Kidney (tissue), 14 donors: ENCODE data around the gene VAPA. TPM values are rescaled to one million over a fixed set of nuclear protein-coding genes. Genes with fewer than 3 reads are reported as not detected.

Source experiments
- DNase-seq, 5 donors: peaks; one replicate each; pipeline ENCODE4 v3.0.0-alpha.2; 2013 to 2020
- FAIRE-seq: peaks from 2 replicates; lab custom pipeline; 2012; peaks lifted over from hg19 to GRCh38; lab: Jason Lieb, UNC
- H3K27ac ChIP-seq, 2 donors: one replicate each; pipeline ENCODE4 v1.7.0; 2013; ENCODE audit warnings: low read depth in 2 of 2, low read length in 2 of 2, inconsistent platforms in 1 of 2
- H3K27me3 ChIP-seq: one replicate; pipeline ENCODE4 v1.7.1; 2013; ENCODE audit warnings: low read length, inconsistent platforms; ENCODE audit not compliant: control insufficient read depth, insufficient read depth
- H3K36me3 ChIP-seq, 3 donors: one replicate each; pipeline versions ENCODE4 v1.7.0 to v1.7.1; 2013; ENCODE audit warnings: low read length in 3 of 3, control low read depth in 1 of 3, inconsistent platforms in 1 of 3; ENCODE audit not compliant: insufficient read depth in 3 of 3, control insufficient read depth in 2 of 3
- H3K4me1 ChIP-seq, 3 donors: one replicate each; pipeline versions ENCODE4 v1.7.0 to v1.7.1; 2013; ENCODE audit warnings: low read length in 3 of 3, inconsistent platforms in 1 of 3, low read depth in 1 of 3; ENCODE audit not compliant: control insufficient read depth in 2 of 3, insufficient read depth in 2 of 3
- H3K4me3 ChIP-seq, 3 donors: one replicate each; pipeline versions ENCODE4 v1.7.0 to v1.8.1; 2013; ENCODE audit warnings: low read length in 3 of 3, control low read depth in 1 of 3, inconsistent platforms in 1 of 3
- H3K9ac ChIP-seq, 3 donors: one replicate each; pipeline versions ENCODE4 v1.7.0 to v1.7.1; 2013; ENCODE audit warnings: low read length in 3 of 3, control low read depth in 1 of 3, inconsistent platforms in 1 of 3
- H3K9me3 ChIP-seq, 3 donors: one replicate each; pipeline versions ENCODE4 v1.7.0 to v1.7.1; 2013; ENCODE audit warnings: low read length in 3 of 3, control low read depth in 1 of 3, inconsistent platforms in 1 of 3; ENCODE audit not compliant: control insufficient read depth in 2 of 3, insufficient read depth in 1 of 3
- intact Hi-C: fragments of 100-400 bp; cut with DNase I; formaldehyde crosslinking; loops from one replicate; pipeline ENCODE4 v1.11.1; 2022
- polyA plus RNA-seq: library from polyadenylated mRNA; stranded (reverse); fragments of 350-450 nt; fragmentation: Illumina TruSeq; extraction: RNeasy Lipid Tissue Mini Kit (QIAGEN cat#74804); gene quantifications from one replicate; pipeline ENCODE4 v1.2.3, GENCODE V29; 2014; ENCODE audit warnings: low read depth, low replicate concordance; ENCODE audit not compliant: insufficient read depth
- total RNA-seq: library from RNA; stranded (reverse); fragmentation: NEBNext Ultra II Directional; extraction: Animal tissue kit (Norgen Biotek cat#: 25700); gene quantifications from one replicate; pipeline ENCODE4 v1.2.1, GENCODE V29; 2021
- TF ChIP-seq, protein P1 (sequence below): IDR thresholded peaks from 3 replicates; pipeline ENCODE4 v1.5.1; 2012; ENCODE audit warnings: mild to moderate bottlenecking, moderate library complexity, borderline replicate concordance; ENCODE audit not compliant: insufficient read depth; ENCODE audit errors: extremely low read depth
- donor health status: control.
- donor health status: control.
- donor health status: control.
- donor health status: control.
- donor health status: control.
- donor health status: DM: yes; HTN: yes; CAD: no.
- donor health status: Normal renal cell carcinoma (clear cell type).

VAPA gene
- total and polyA plus RNA-seq, 2 donors from 2014 or later = 171 to 185 TPM

DNA sequence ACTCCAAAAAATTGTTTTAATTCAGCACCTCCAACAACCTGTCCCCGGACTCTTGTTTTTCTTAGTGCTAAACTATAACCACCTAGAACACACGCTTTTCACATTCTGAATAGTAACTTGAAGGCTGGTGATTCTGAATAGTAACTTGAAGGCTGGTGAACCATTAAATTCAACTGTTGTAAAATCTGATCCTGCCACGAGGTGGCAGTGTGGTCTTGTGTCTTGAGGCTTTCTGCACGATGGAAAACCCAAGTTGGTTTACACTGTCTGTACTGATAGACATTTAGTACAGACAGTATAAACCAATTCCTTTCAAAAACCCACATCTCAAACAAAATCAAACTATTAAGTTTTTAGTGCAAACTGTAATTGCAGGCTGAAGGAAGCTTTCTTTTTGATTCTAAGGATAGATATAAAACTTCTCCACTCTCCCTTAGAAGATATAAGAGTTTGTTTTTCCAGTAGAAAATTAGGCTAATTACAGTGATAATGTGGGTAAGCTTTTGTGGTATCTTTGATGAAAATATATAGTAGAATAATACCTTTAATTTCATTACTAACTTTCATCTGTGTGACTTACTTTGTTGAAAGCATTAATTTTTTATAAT is 57.6 kb downstream of the VAPA start:
- Histone ChIP-seq H3K4me1 (no peaks in the 10 kb centered on the region), H3K36me3 (no peaks in the 10 kb centered on the region), H3K9ac (no peak overlapping the region), H3K27me3 (no peaks in the 10 kb centered on the region), H3K9me3 (peaks cover 0 to 6% (median 2%) of the 10 kb centered on the region in 3 donors), H3K27ac (no peak overlapping the region), H3K4me3 (no peak overlapping the region)
- intact Hi-C loops = no loop called here
- DNase-seq (peak in 4 of 5 donors; percentile 82 to 93 (median 88)), FAIRE-seq (peak; percentile 98)
- TF ChIP-seq, protein P1, sequence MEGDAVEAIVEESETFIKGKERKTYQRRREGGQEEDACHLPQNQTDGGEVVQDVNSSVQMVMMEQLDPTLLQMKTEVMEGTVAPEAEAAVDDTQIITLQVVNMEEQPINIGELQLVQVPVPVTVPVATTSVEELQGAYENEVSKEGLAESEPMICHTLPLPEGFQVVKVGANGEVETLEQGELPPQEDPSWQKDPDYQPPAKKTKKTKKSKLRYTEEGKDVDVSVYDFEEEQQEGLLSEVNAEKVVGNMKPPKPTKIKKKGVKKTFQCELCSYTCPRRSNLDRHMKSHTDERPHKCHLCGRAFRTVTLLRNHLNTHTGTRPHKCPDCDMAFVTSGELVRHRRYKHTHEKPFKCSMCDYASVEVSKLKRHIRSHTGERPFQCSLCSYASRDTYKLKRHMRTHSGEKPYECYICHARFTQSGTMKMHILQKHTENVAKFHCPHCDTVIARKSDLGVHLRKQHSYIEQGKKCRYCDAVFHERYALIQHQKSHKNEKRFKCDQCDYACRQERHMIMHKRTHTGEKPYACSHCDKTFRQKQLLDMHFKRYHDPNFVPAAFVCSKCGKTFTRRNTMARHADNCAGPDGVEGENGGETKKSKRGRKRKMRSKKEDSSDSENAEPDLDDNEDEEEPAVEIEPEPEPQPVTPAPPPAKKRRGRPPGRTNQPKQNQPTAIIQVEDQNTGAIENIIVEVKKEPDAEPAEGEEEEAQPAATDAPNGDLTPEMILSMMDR = peak; percentile 95

GRCh38 chr18:9973470-9973869 is 59.7 kb downstream of the VAPA start:
- Histone ChIP-seq H3K36me3 (no peaks in the 10 kb centered on the region), H3K9ac (no peak overlapping the region), H3K27ac (no peak overlapping the region), H3K4me3 (no peak overlapping the region), H3K27me3 (no peaks in the 10 kb centered on the region), H3K4me1 (no peaks in the 10 kb centered on the region), H3K9me3 (peaks cover 0 to 6% (median 2%) of the 10 kb centered on the region in 3 donors)
- intact Hi-C loops = no loop called here
- TF ChIP-seq, protein P1 = no peak
- FAIRE-seq = no peak
- no peak for DNase-seq

DNA sequence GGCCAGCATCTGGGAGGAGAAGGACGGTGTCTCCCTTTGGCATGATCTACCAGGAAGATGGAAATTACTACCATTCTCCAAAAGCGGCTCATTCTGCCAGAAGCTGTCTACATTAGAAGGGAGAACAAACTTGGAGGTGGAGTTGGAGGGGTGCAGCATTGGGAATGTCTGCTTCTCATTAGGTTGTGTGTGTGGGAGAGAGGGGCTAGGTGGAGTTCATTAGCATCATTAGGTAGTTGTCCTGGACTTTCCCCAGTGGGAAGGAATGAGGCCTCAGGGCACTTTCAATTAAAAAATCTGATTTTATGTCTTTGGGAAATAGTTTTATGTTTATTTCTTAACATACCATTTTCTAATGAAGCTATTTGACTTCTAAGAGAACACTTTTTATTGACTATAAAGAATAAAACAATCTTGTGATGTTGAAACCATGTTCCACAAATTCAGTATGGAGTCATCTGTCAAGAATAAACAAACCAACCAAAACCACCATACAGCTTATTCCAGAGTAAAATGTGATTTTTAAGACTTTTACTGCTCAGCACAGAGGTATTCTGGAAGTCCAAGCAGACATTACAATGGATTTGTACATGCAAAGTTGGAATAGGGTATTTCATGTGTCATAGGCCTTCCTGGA is 60.6 kb downstream of the VAPA start:
- no peaks in the 10 kb centered on the region for H3K27me3 ChIP-seq
- H3K4me1 ChIP-seq = no peaks in the 10 kb centered on the region
- intact Hi-C loops = no loop called here
- no peak overlapping the region for H3K4me3 ChIP-seq
- H3K27ac ChIP-seq = no peak overlapping the region
- DNase-seq (no peak), FAIRE-seq (no peak)
- peaks cover 0 to 6% (median 2%) of the 10 kb centered on the region in 3 donors for H3K9me3 ChIP-seq
- H3K36me3 ChIP-seq = no peaks in the 10 kb centered on the region
- TF ChIP-seq, protein P1 = no peak
- no peak overlapping the region for H3K9ac ChIP-seq
